Dedifferentiated amniotic fluid mesenchymal stem cell (primary cell): ENCODE data around the gene ELMO1.

ENCODE experiments used
- DNase-seq: peaks from one replicate; pipeline ENCODE4 v3.0.0-alpha.2; 2016; ENCODE audit errors: extremely low spot score

The ELMO1 gene

DNA sequence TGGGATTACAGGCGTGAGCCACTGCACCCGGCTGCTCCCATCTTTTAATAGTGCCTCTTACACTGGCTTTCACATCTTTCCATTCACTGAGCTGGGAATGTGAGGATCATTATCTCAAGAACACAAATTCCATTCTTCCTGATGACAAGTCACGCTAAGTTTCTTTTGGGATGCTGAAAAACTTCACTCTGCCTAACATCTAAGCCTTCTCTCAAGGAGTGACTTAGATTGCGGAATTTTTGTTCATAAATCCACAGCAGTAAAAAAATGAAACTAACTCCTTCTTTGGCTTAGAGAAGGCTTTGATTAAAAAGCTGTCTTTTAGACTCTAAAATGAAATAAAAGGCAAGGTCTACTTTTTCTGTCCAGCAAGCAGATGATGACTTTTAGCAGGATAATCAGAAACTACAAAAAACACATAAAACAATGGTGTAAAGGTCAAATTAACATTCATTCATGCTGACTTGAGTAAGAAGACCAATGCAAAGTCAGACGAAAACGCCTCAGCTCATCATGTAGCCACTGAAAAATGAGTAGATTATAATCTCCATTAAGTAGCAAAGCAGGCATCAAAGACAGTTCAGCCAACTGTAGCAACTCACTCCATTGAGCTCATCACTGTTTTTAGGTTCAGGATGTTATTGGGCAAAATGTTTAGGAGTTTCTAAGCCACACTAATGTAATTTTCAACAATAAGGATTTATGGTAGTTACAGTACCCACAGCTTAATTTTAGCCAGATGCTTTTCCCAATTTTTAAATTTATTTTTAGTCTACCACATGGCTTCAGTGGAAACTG, 178.8 kb downstream of the ELMO1 start:
- DNase-seq, result no peak

DNA sequence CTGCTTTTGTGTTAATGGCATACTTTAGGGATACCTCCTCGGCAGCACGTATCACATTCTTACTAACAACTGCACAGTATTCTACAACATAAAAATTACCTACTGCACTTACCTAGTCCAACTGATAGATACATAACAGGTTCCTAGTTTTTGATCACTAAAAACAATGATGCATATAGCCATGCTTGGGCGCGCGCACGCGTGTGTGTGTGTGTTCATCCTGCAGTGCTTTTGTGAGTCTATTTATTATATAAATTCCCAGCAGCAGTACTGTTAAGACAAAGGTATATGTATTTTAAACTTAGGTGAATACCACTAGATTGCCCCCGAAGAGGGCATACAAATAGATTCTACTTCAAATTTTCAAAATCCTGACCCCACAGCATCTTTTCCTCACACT, 181.4 kb downstream of the ELMO1 start:
- no peak for DNase-seq

- no peak for DNase-seq
Measured at GRCh38 chr7:37265876-37266275, 182.8 kb downstream of the ELMO1 start.

- DNase-seq, result no peak
Measured at GRCh38 chr7:37265006-37265405, 183.7 kb downstream of the ELMO1 start.

GRCh38 chr7:37262181-37262580, 186.5 kb downstream of the ELMO1 start:
- no peak for DNase-seq

DNA sequence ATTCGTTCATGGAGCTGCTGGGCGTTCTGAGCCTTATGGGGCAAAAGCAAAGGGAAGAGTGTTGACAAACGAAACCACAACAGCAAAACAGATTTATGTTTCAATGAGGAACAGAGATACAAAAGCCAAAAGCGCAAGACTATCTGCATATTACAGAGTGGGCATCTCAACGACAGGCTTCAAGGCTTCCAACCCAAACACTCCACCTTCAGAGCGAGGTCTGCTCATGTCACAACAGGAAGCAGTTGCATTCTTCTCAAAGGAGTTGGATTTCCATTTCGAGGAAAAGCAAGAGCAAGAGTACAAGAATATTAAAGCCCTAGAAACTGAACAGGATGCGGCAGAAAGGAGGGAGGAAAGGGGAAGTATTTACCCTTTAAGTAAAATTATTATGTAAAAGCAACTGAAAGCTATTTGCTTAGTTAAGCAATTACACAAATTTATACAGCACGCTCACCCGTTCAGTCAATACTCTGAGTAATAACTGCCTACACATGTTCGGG, 189.3 kb downstream of the ELMO1 start:
- no peak for DNase-seq

GRCh38 chr7:37256631-37257030, 192.0 kb downstream of the ELMO1 start:
- no peak for DNase-seq

DNA sequence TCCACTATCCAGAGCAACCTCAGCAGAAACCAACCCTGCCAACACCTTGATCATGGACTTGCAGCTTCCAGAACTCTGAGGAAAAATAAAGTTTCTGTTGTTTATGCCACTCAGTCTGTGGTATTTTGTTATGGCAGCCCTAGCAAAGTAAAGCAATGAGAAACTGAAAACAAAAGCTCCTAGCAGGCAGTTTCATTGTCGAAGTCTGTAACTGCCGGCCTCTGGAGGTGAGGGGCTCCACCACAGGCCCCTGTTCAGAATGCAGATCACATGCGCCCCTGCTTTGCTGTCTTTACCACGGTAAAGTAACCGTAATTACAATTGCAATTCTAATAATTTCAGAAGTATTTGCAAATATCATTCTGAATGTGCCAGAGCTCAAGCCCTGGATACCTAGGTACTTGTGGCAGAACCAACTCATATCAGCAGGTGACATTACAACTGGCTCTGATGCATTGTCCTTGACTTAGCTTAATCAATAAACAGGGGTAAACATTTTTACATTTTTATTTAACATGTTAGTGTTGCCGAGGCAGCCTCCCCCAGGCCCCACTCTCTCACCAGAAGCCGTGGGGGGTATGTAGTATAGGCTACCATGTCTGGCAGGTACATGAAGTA, 193.2 kb downstream of the ELMO1 start:
- no peak for DNase-seq

GRCh38 chr7:37251222-37251621, 197.4 kb downstream of the ELMO1 start:
- no peak for DNase-seq

- DNase-seq, result no peak
Measured at GRCh38 chr7:37249240-37249639, 199.4 kb downstream of the ELMO1 start.

DNA sequence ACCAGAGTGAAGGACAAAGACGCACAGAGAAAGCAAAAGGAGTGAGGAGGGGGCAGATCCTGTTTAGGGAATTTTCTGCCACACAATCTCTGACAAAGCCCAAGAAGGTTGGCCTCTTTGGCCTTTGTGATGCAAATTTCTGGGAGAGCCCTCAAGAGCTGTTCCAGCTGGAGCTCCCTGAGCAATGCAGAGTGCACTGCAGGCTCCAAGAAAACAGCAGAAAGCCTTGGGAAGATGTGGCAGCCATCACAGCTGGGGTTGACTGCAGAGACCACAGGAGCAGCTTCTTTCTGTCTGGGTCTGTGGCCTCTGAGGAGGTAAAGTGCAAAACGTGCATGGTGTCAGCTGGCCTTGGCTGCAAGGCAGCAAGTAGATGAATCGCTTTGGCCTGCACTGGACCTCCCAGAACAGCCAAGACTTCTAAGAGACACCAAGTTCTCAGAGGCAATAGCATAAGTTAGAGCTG, 200.2 kb downstream of the ELMO1 start:
- DNase-seq, result no peak

- DNase-seq, result no peak
Measured at GRCh38 chr7:37247861-37248260, 200.8 kb downstream of the ELMO1 start.

DNA sequence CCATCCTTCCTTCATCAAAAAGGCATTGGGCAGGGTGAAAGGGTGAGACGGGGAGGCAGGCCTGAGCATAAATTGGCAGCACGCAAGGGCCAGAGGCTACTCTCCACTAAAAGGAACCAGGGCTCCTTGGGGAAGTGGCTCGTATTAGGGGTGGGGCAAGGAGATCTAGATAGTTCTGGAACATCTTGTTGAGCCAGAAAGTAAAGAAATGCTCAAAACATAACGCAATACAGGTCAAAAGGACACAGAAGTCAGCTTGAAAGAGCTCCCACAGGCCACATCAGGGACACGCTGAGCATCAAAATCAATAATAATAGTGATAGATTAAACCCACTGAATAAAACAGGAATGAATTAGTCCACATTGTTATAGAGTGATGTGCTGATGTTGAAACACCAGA, 203.1 kb downstream of the ELMO1 start:
- no peak for DNase-seq

DNA sequence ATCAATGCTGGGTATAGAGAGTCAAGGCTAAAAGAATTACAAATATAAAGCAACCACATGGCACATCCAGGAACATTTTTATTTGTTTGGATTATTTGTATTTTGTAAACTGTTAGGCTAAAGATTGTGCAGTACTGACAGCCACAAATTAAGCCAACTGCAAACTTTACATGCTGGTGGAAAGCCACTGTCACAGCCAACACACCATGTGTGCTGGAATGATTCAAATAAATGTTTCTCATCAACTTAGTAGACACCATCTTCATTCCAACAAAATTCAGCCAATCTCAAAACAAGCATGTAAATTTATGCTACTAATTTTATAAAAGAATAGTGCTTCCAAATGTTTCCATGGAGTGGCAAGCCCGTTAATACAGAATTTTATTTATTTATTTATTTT, 211.8 kb downstream of the ELMO1 start:
- no peak for DNase-seq

GRCh38 chr7:37235813-37236212, 212.9 kb downstream of the ELMO1 start:
- DNase-seq, result no peak

DNA sequence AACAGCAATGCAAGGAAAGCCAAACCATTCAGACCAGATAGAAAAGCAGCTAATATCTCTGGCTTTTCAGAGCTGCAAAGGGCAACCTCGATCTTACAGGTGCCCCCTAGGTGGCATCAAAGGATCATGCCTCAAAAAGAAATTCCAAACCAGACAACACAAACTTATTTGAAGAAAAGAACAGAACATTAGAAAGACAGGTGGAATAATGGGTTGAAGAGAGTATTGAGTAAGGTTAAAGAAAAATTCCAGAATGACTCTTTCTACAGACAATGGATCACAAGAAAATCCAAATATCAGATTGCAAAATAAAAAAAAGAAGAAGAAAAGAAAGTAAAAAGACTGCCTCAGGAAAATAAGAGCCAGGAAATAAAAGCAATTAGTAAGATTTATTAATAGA, 213.7 kb downstream of the ELMO1 start:
- no peak for DNase-seq

GRCh38 chr7:37234334-37234733, 214.3 kb downstream of the ELMO1 start:
- DNase-seq, result no peak

GRCh38 chr7:37231613-37232012, 217.1 kb downstream of the ELMO1 start:
- DNase-seq, result no peak

DNA sequence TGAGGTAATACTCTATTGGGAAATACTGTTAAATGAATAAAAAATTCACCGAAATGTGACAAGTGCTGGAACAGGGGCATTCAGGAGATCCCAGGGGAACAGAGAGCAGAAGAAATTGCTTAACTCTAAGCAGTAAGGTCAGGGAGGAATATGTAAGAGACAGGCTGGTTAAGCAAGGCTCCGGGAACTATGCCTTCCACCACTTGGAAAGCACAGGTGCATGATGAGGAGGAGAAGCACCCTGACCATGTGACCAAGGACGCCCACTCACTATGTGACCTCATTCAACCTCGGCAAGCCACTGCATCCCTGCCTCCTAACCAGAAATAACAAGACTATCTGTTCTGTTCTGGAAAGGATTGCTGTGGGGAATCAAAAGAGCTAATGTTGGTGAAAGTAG, 218.4 kb downstream of the ELMO1 start:
- no peak for DNase-seq

- no peak for DNase-seq
Measured at GRCh38 chr7:37229381-37229780, 219.3 kb downstream of the ELMO1 start.

DNA sequence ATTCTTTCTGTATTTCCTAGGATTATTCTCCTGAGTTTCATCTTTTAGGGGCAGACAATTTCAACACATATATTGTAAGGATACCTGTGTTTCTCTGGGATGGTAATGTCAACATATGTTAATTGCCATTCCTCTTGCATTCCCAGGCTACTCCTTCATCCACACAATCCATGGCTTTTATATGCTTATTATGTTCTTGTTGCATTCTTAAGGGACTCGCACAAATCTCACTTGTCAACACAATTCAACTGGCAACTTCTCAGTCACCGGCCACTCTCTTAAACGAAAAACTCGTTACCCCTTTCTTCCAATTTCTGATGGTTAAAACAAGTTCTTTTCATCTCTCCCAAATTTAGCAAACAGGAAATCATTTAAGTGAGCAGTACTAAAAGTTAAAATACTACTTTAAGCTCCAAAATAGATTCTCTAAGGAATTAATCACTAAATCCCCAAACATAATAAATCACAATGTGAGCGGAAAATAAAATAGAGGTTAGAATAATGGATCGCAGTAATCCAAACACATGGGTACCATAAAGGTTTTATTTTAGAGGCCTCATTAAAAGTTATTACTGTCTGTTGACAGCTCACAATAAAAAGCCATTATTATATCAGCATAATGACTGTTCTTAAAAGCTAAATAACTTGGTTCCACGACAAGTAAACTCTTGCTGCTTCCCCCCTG, 223.2 kb downstream of the ELMO1 start:
- no peak for DNase-seq

DNA sequence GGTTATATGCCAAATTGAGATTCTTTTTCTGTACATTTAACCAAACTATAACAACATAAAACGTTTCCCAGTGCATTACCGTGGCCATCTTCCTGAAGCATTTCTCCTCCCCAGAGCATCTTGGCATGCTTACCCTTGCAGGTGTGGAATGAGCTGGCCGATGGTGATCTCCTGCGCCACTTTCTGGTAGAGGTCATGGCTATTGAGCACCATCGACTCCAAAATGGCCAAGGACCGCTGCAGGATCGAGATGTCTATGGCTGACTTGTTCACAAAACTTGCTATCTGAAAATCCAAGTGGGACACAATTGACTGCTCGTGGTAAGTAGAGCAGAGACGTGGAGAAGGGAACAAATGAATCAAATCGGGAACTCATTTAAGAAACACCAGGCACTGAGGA, 223.9 kb downstream of the ELMO1 start:
- DNase-seq, result no peak

DNA sequence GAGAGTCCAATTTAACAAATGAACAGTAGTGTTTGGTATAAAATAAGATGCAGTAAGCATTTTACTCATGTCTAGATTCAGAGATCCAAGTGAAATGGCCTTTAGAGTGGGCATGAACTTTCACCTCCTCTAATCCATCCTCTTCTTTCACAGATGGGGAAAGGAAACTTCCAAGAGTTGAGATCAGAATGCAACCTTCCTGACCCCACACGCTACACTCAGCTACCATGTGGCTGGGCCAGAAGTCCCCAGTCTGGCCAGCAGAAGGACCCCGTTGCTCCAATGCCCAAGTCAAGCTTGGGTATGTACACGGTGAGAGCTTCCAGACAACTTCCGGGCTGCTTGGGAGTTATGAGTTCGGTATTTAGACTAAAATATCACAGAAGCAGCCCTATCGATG, 228.0 kb downstream of the ELMO1 start:
- DNase-seq, result no peak
